HCT116 (cell line): Measurements from ENCODE around the gene ZSCAN25. TPM values are rescaled to one million over a fixed set of nuclear protein-coding genes. Genes with fewer than 3 reads are reported as not detected.
"Not testable (repeated sequence)": the region's sequence is repeated elsewhere in the genome, so short reads cannot be mapped to it uniquely, and the experiment has no call there.

Source experiments
- ATAC-seq: fragments of 200-7000 bp; cut with Tn5 transposase; 2 replicates; pipeline ENCODE4 v1.9.1; 2020; ENCODE audit warnings: mild to moderate bottlenecking, moderate library complexity
- BruUV-seq: library from RNA; stranded (reverse); fragments of 400-500 nt; replicated peaks from 2 replicates; lab custom pipeline; 2021; lab: Mats Ljungman, UMichigan
- CTCF ChIA-PET: fragments of 300-600 bp; sonication (Branson Sonifier 250); formaldehyde crosslinking; loops from one replicate; lab custom pipeline; 2021; ENCODE audit warnings: antibody characterized with exemption; lab: Charles Lee
- POLR2A ChIA-PET: fragments of 300-600, 350-600 bp; sonication (Branson Sonifier 250); formaldehyde crosslinking; loops from one replicate; lab custom pipeline; 2021; ENCODE audit warnings: antibody characterized with exemption; lab: Charles Lee
- RAD21 ChIA-PET, 2 experiments: fragments of 300-600 bp; sonication (Branson Sonifier 250); formaldehyde crosslinking; loops; one replicate each; lab custom pipeline; 2023; ENCODE audit warnings: low total read pairs in 2 of 2; ENCODE audit not compliant: uncharacterized antibody in 2 of 2, unreplicated experiment in 2 of 2, low non-redundant PET in 1 of 2; lab: Charles Lee
- DNase-seq: peaks from one replicate; pipeline ENCODE4 v3.0.0-alpha.2; 2010; ENCODE audit warnings: low read depth, low spot score
- H2AFZ ChIP-seq: fragments of 200-600 bp; shearing (Covaris generic), sonication (generic); 2 replicates; pipeline ENCODE4 v1.6.1; 2017; ENCODE audit warnings: low read depth, mixed run types, mixed read lengths, antibody characterized with exemption, low read length; ENCODE audit not compliant: poor library complexity, severe bottlenecking
- H3K27ac ChIP-seq: 2 replicates; pipeline ENCODE4 v1.5.1; 2012; ENCODE audit warnings: low read depth, low read length
- H3K27me3 ChIP-seq: fragments of 200-600 bp; sonication (generic); 2 replicates; pipeline ENCODE4 v1.6.1; 2016; ENCODE audit warnings: mixed run types, low read length, mixed read lengths; ENCODE audit not compliant: insufficient read depth
- H3K36me3 ChIP-seq, 2 experiments: fragments of 200-500 bp in 1 of 2; fragments of 200-600 bp in 1 of 2; sonication (Bioruptor generic) in 1 of 2; sonication (generic) in 1 of 2; 2 replicates each; pipeline versions ENCODE4 v1.5.1 to v1.6.1; 2014 to 2016; ENCODE audit warnings: low read length in 2 of 2, inconsistent platforms in 1 of 2, mixed read lengths in 1 of 2, mixed run types in 1 of 2; ENCODE audit not compliant: insufficient read depth in 2 of 2, control insufficient read depth in 1 of 2
- H3K4me1 ChIP-seq, 2 experiments: fragments of 200-600 bp in 1 of 2; sonication (generic) in 1 of 2; 2 replicates each; pipeline versions ENCODE4 v1.5.1 to v1.6.1; 2012 to 2017; ENCODE audit warnings: low read length in 2 of 2, inconsistent platforms in 1 of 2, mild to moderate bottlenecking in 1 of 2, mixed read lengths in 1 of 2, mixed run types in 1 of 2, moderate library complexity in 1 of 2; ENCODE audit not compliant: insufficient read depth in 2 of 2, control insufficient read depth in 1 of 2
- H3K4me2 ChIP-seq: fragments of 200-600 bp; sonication (generic); 2 replicates; pipeline ENCODE4 v1.6.1; 2017; ENCODE audit warnings: mixed run types, low read length, mixed read lengths
- H3K4me3 ChIP-seq, 2 experiments: fragments of 200-600 bp in 1 of 2; sonication (generic) in 1 of 2; replicated peaks in 1 of 2; 2 replicates each; pipeline ENCODE4 v1.5.1; 2011 to 2016; ENCODE audit warnings: low read length in 2 of 2, control low read depth in 1 of 2, low read depth in 1 of 2, mild to moderate bottlenecking in 1 of 2, mixed read lengths in 1 of 2, mixed run types in 1 of 2
- H3K79me2 ChIP-seq: fragments of 200-600 bp; sonication (generic); 2 replicates; pipeline ENCODE4 v1.6.1; 2017; ENCODE audit warnings: mild to moderate bottlenecking, mixed run types, low read length, moderate library complexity, mixed read lengths; ENCODE audit not compliant: insufficient read depth
- H3K9ac ChIP-seq: fragments of 200-600 bp; sonication (generic); 2 replicates; pipeline ENCODE4 v1.6.1; 2016; ENCODE audit warnings: low read length, mixed read lengths
- H3K9me2 ChIP-seq: fragments of 200-600 bp; sonication (generic), shearing (Covaris generic); 2 replicates; pipeline ENCODE4 v1.6.1; 2017; ENCODE audit warnings: mixed run types, mild to moderate bottlenecking, moderate library complexity; ENCODE audit not compliant: insufficient read depth
- H3K9me3 ChIP-seq, 2 experiments: fragments of 200-500 bp in 1 of 2; fragments of 200-600 bp in 1 of 2; sonication (Bioruptor generic) in 1 of 2; sonication (generic) in 1 of 2; 2 replicates each; pipeline ENCODE4 v1.6.1; 2014 to 2017; ENCODE audit warnings: low read length in 2 of 2, mixed read lengths in 2 of 2, inconsistent platforms in 1 of 2, low read depth in 1 of 2, mild to moderate bottlenecking in 1 of 2, mixed run types in 1 of 2, moderate library complexity in 1 of 2; ENCODE audit not compliant: control insufficient read depth in 1 of 2, insufficient read depth in 1 of 2
- H4K20me1 ChIP-seq: fragments of 200-600 bp; sonication (generic), shearing (Covaris generic); 2 replicates; pipeline ENCODE4 v1.6.1; 2017; ENCODE audit warnings: mixed run types, mild to moderate bottlenecking, moderate library complexity; ENCODE audit not compliant: insufficient read depth
- RAD21 ChIP-seq: IDR thresholded peaks from 2 replicates; pipeline ENCODE4 v1.6.1; 2012; ENCODE audit warnings: low read depth, mild to moderate bottlenecking
- ZBTB33 ChIP-seq: IDR thresholded peaks from 2 replicates; pipeline ENCODE4 v1.6.1; 2011; ENCODE audit warnings: mild to moderate bottlenecking, low read length, moderate library complexity; ENCODE audit not compliant: insufficient replicate concordance; ENCODE audit errors: extremely low read depth
- intact Hi-C: fragments of 100-400 bp; cut with micrococcal nuclease; formaldehyde crosslinking; loops from 2 replicates; pipeline ENCODE4 v1.10.0; 2022
- total RNA-seq: library from RNA; stranded (reverse); gene quantifications from one replicate; pipeline ENCODE4 v1.2.1, GENCODE V29; 2021; ENCODE audit not compliant: unreplicated experiment
- TF ChIP-seq, protein P1 (sequence below): IDR thresholded peaks from 2 replicates; pipeline ENCODE4 v1.6.1; 2012; ENCODE audit warnings: low read depth

The ZSCAN25 gene
- total RNA-seq, 1 experiment from 2014 or later, result 14.0 TPM

DNA sequence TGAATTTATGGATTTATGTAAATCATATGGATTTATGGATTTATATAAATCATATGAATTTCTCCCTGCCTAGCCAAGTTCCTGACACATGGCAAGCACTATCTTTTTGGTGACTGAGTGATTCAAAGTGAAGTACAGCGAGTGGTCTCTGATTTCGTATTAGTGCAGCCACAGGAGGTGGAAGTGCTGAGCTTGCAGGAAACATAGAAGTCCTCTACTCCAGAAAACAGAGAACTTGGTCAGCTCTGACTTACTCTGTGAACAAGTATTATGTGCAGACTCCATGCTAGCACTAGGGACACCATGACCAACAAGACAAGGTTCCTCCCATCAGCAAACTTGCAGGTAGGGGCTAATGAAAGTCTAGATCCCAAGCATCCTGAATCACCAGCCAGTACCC lies 34.5 kb downstream of the ZSCAN25 start (continued):
- TF ChIP-seq, protein P1, sequence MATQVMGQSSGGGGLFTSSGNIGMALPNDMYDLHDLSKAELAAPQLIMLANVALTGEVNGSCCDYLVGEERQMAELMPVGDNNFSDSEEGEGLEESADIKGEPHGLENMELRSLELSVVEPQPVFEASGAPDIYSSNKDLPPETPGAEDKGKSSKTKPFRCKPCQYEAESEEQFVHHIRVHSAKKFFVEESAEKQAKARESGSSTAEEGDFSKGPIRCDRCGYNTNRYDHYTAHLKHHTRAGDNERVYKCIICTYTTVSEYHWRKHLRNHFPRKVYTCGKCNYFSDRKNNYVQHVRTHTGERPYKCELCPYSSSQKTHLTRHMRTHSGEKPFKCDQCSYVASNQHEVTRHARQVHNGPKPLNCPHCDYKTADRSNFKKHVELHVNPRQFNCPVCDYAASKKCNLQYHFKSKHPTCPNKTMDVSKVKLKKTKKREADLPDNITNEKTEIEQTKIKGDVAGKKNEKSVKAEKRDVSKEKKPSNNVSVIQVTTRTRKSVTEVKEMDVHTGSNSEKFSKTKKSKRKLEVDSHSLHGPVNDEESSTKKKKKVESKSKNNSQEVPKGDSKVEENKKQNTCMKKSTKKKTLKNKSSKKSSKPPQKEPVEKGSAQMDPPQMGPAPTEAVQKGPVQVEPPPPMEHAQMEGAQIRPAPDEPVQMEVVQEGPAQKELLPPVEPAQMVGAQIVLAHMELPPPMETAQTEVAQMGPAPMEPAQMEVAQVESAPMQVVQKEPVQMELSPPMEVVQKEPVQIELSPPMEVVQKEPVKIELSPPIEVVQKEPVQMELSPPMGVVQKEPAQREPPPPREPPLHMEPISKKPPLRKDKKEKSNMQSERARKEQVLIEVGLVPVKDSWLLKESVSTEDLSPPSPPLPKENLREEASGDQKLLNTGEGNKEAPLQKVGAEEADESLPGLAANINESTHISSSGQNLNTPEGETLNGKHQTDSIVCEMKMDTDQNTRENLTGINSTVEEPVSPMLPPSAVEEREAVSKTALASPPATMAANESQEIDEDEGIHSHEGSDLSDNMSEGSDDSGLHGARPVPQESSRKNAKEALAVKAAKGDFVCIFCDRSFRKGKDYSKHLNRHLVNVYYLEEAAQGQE, result no peak
- no peak for TF ChIP-seq RAD21

DNA sequence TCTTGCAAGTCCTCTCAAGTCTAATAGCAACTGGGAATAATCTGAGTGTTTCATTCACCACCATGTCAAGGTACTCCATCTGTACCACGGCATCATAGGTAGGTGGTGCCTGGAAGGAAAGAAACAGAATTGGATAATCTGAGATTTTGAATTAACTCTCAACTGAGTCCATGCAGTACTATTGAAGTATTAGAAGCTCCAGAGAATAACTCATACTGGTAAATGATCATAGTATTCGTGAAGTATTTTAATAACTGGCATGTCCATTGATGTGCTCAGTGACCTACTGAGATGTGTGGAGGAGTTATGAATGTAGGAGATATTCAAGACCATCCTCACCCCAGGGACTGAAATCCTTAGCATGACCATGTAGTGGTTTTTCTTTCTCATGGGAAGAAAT lies 35.9 kb downstream of the ZSCAN25 start:
- Histone ChIP-seq H3K27ac (no peak overlapping the region), H3K79me2 (no peaks in the 10 kb centered on the region), H3K27me3 (no peaks in the 10 kb centered on the region), H4K20me1 (no peaks in the 10 kb centered on the region), H3K4me1 (no peaks in the 10 kb centered on the region), H3K9ac (no peak overlapping the region), H3K4me3 (no peak overlapping the region), H3K9me2 (no peaks in the 10 kb centered on the region), H3K4me2 (no peak overlapping the region), H3K36me3 (no peaks in the 10 kb centered on the region; a peak in 1 of 4 replicates), H2AFZ (no peak overlapping the region), H3K9me3 (no peaks in the 10 kb centered on the region)
- ATAC-seq, result no peak
- no peak for DNase-seq
- BruUV-seq, result no TSS peak
- intact Hi-C loops, result no loop called here
- RAD21 ChIA-PET, result interaction anchor here in 1 of 2 experiments (0.7 kb wide), 1 partner anchor 23 kb away, joined by 5 read pairs; no protein-coding TSS in a partner anchor
- POLR2A ChIA-PET, result no interaction called here
- CTCF ChIA-PET, result no interaction called here
- TF ChIP-seq ZBTB33, result no peak

DNA sequence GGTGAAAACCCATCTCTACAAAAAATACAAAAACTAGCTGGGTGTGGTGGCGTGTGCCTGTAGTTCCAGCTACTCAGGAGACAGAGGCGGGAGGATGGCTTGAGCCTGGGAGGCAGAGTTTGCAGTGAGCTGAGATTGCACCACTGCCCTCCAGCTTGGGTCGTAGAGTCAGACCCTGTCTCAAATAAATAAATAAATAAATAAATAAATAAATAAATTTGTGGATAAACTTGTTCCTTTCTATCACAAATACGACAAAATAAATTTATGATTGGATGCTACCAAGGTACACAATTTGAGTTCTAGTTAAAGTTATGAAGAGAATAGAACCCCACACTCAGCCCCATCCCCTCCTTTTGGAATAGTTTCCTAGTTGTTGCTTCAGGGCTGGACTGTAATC lies 36.5 kb downstream of the ZSCAN25 start:
- DNase-seq, H3K27me3 ChIP-seq, POLR2A ChIA-PET, RAD21 ChIA-PET, H3K9me2 ChIP-seq, H4K20me1 ChIP-seq, BruUV-seq, H2AFZ ChIP-seq, H3K9ac ChIP-seq, H3K4me3 ChIP-seq, H3K4me1 ChIP-seq, intact Hi-C loops, H3K36me3 ChIP-seq, H3K79me2 ChIP-seq, ATAC-seq, H3K27ac ChIP-seq, H3K9me3 ChIP-seq, CTCF ChIA-PET, H3K4me2 ChIP-seq: not testable (repeated sequence)
